Measurements from ENCODE around the gene PARD3. TPM values are rescaled to one million over a fixed set of nuclear protein-coding genes. Genes with fewer than 3 reads are reported as not detected.

The PARD3 gene
- total RNA-seq, 1 experiment from 2014 or later = not detected

DNA sequence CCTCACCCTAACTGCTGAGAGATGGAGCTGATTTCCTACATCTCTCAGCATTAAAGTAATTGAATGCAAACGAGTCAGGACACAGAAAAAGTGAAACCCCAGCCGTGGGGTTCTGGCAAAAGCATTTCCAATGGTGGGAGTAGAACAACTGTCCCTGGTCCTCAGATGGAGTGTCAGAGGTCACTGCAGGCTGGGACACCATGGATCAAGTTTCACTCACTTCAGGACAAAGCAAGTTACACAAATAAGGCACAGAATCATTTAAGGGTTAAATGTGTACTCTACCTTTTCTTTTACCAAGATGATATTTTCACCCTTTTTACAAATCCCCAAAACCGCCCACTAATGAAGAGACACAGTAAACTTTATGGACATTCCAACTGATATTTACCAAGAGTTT, 607.8 kb downstream of the PARD3 start:
- Histone ChIP-seq H2AFZ (ENCODE audit: low read length) (no peak overlapping the region), H3K36me3 (ENCODE audit: insufficient read depth, low read length) (no peaks in the 10 kb centered on the region), H3K4me1 (ENCODE audit: low read length) (no peaks in the 10 kb centered on the region), H3K9me2 (replicated peaks; ENCODE audit: insufficient read depth, low read length) (no peaks in the 10 kb centered on the region), H3K79me2 (ENCODE audit: low read length) (no peaks in the 10 kb centered on the region), H3K9me3 (ENCODE audit: low read length) (no peaks in the 10 kb centered on the region), H3K9ac (ENCODE audit: low read length) (no peak overlapping the region), H3K27me3 (ENCODE audit: low read length) (no peaks in the 10 kb centered on the region; the same call in 1 of the 2 replicates), H4K20me1 (ENCODE audit: insufficient read depth, low read depth, low read length) (no peaks in the 10 kb centered on the region), H3K4me3 (ENCODE audit: low read length) (no peak overlapping the region), H3K27ac (ENCODE audit: low read length) (no peak overlapping the region), H3K4me2 (ENCODE audit: low read depth, low read length, poor library complexity, severe bottlenecking) (no peak overlapping the region)
- no peak for DNase-seq

DNA sequence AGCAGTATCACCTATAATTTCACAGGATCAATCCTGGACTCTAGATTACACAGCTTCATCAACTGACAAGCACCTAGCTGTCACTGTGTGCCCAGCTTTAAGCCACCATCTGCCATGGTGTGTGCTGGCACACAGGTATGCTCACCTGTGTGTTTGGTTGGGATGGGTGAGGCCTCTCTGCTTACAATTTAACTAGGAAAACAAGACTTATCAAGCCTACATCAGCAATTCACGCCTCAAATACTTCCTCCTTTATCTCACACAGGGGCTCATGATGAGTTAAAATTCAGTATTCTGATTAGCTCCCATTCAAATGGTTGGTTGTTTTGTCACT, 608.2 kb downstream of the PARD3 start:
- no peak for DNase-seq
- no peak overlapping the region for H3K4me2 ChIP-seq (ENCODE audit: low read depth, low read length, poor library complexity, severe bottlenecking)
- no peak overlapping the region for H3K9ac ChIP-seq (ENCODE audit: low read length)
- no peaks in the 10 kb centered on the region for H3K79me2 ChIP-seq (ENCODE audit: low read length)
- H2AFZ ChIP-seq (ENCODE audit: low read length) = no peak overlapping the region
- H4K20me1 ChIP-seq (ENCODE audit: insufficient read depth, low read depth, low read length) = no peaks in the 10 kb centered on the region
- H3K27ac ChIP-seq (ENCODE audit: low read length) = no peak overlapping the region
- no peak overlapping the region for H3K4me3 ChIP-seq (ENCODE audit: low read length)
- no peaks in the 10 kb centered on the region; the same call in 1 of the 2 replicates for H3K27me3 ChIP-seq (ENCODE audit: low read length)
- no peaks in the 10 kb centered on the region for H3K9me3 ChIP-seq (ENCODE audit: low read length)
- H3K4me1 ChIP-seq (ENCODE audit: low read length) = no peaks in the 10 kb centered on the region
- no peaks in the 10 kb centered on the region for H3K9me2 ChIP-seq (replicated peaks; ENCODE audit: insufficient read depth, low read length)
- H3K36me3 ChIP-seq (ENCODE audit: insufficient read depth, low read length) = no peaks in the 10 kb centered on the region

DNA sequence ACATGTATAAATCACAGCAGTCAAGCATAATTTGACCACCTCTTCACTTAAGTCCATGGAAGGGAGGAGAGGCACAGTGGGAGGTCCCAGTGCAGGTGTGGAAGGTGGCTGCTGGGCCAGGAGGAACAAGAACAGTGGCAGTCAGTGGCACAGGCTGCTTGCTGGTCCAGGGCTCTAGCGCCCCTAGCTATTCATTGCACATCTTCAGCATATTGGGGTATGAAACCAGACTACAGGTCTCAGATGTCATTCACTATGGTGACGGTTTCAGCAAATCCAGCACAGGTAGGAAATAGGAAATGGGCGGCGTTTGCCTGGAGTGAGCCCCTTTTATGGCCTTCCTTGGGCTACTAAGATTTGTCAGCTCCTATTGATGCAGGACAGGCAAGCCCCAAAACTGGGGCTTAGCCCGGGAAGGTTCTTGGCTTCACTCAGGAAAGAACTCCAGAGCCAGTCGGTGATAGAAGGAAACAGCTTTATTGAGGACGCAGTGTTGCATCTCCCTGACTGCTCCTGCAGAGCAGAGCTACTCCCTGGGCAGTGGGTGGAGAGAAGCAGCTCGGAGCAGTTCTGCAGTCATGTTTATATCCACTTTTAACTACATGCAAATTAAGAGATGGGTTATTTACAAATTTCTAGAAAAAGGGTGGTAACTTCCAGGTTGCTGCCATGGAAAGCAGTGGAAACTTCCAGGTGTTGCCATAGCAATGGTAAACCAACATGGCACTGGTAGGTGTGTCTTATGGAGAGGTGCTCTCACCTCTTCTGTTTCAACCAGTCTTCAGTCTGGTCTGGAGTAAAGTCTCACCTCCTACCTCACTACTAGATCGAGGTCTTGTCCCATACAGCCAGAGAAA, 608.8 kb downstream of the PARD3 start:
- no peak overlapping the region for H2AFZ ChIP-seq (ENCODE audit: low read length)
- H3K79me2 ChIP-seq (ENCODE audit: low read length) = no peaks in the 10 kb centered on the region
- no peak overlapping the region for H3K4me3 ChIP-seq (ENCODE audit: low read length)
- H3K9ac ChIP-seq (ENCODE audit: low read length) = no peak overlapping the region
- DNase-seq = peak; percentile 47
- no peaks in the 10 kb centered on the region for H3K9me2 ChIP-seq (replicated peaks; ENCODE audit: insufficient read depth, low read length)
- H3K27me3 ChIP-seq (ENCODE audit: low read length) = no peaks in the 10 kb centered on the region; the same call in 1 of the 2 replicates
- H3K27ac ChIP-seq (ENCODE audit: low read length) = no peak overlapping the region
- H3K9me3 ChIP-seq (ENCODE audit: low read length) = no peaks in the 10 kb centered on the region; the same call in 1 of the 2 replicates
- H3K4me2 ChIP-seq (ENCODE audit: low read depth, low read length, poor library complexity, severe bottlenecking) = no peak overlapping the region
- H4K20me1 ChIP-seq (ENCODE audit: insufficient read depth, low read depth, low read length) = no peaks in the 10 kb centered on the region
- H3K36me3 ChIP-seq (ENCODE audit: insufficient read depth, low read length) = no peaks in the 10 kb centered on the region
- H3K4me1 ChIP-seq (ENCODE audit: low read length) = no peaks in the 10 kb centered on the region

DNA sequence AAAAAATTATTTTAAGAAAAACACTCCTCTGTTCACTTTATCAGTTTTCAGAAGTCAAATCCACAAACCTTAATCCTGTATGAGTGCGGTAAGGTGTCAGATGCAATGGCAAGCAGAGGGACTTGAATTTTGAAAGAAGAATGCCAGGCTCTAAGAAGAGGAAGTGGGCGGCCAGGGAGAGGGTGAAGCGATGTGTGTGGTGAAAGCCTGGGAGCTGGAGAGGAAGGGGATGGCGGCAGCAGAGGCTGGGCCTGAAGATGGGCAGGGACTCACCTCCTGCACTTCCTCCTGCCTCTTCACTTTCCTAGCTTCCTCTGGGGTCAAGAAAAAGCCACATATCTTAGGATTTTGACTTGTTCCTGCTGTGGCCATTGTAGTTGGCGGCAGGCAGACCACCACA, 609.6 kb downstream of the PARD3 start:
- Histone ChIP-seq H3K36me3 (ENCODE audit: insufficient read depth, low read length) (no peaks in the 10 kb centered on the region), H4K20me1 (ENCODE audit: insufficient read depth, low read depth, low read length) (no peaks in the 10 kb centered on the region), H3K4me3 (ENCODE audit: low read length) (no peak overlapping the region), H3K27me3 (ENCODE audit: low read length) (no peaks in the 10 kb centered on the region; the same call in 1 of the 2 replicates), H3K4me1 (ENCODE audit: low read length) (no peaks in the 10 kb centered on the region), H3K4me2 (ENCODE audit: low read depth, low read length, poor library complexity, severe bottlenecking) (no peak overlapping the region), H2AFZ (ENCODE audit: low read length) (no peak overlapping the region), H3K9ac (ENCODE audit: low read length) (no peak overlapping the region), H3K79me2 (ENCODE audit: low read length) (no peaks in the 10 kb centered on the region), H3K9me2 (replicated peaks; ENCODE audit: insufficient read depth, low read length) (no peaks in the 10 kb centered on the region), H3K9me3 (ENCODE audit: low read length) (no peaks in the 10 kb centered on the region; the same call in 1 of the 2 replicates), H3K27ac (ENCODE audit: low read length) (no peak overlapping the region)
- no peak for DNase-seq

DNA sequence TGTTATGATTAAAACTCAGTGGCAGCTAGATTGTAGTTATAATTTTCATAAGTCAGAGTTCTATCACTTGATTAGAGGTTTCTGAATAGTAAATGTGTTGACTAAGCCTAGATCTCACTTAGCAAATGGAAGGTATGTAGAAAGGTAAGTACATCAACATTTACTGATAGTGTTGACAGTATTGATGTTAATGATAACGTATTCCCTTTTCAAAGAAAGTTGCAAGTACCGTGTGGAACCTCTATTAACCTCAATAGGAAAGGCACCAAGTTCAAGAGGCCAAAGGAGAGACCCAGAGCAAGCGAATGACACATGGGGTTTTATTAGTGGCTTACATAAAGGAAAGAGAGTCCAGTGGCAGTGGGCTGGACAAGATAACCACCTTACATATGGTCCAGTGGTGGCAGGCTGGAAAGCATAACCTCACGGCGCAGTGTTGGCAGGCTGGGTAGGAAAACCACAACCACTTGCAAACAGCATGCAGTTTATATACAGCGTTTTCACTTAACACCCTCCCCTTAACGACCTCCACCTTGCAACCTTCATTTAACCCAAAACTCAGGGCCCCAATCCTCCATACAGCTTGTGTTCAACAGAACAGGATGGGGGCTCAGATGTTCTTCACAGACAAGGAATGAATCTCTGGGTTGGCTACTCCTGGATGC, 611.0 kb downstream of the PARD3 start:
- no peaks in the 10 kb centered on the region for H3K36me3 ChIP-seq (ENCODE audit: insufficient read depth, low read length)
- H3K27me3 ChIP-seq (ENCODE audit: low read length) = no peaks in the 10 kb centered on the region; the same call in 1 of the 2 replicates
- no peak overlapping the region for H3K9ac ChIP-seq (ENCODE audit: low read length)

DNA sequence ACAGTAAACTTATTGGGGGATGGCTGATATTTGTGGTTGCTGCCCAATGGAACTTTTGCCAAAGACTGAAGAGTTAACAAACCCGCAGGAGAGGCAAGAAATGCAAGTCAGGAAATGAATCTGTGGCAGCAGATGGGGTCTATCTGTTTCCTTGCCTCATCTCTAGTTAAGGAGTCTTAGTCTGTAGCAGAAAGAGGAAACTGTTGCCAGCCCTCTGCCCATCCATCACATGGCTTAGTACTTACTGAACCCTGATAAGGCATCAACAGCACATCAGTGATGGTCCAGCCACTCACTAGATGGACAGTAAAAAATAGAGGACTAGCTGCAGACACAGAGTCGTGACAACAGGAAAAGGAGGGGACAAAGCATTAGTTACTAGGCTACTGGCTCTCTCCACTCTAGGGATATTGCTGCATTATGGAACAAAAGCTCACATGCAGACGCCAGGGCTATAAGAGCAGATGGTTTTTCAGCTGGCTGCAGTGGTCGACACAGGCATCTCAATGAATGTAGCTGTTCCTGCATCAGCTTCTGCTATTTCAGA, 614.7 kb downstream of the PARD3 start:
- DNase-seq = no peak
- H2AFZ ChIP-seq (ENCODE audit: low read length) = no peak overlapping the region
- H3K4me2 ChIP-seq (ENCODE audit: low read depth, low read length, poor library complexity, severe bottlenecking) = no peak overlapping the region
- H3K9me3 ChIP-seq (ENCODE audit: low read length) = peaks cover 8% of the 10 kb centered on the region
- no peak overlapping the region for H3K27ac ChIP-seq (ENCODE audit: low read length)
- H3K4me3 ChIP-seq (ENCODE audit: low read length) = no peak overlapping the region
- H3K9ac ChIP-seq (ENCODE audit: low read length) = no peak overlapping the region
- no peaks in the 10 kb centered on the region for H3K4me1 ChIP-seq (ENCODE audit: low read length)
- H4K20me1 ChIP-seq (ENCODE audit: insufficient read depth, low read depth, low read length) = no peaks in the 10 kb centered on the region
- H3K27me3 ChIP-seq (ENCODE audit: low read length) = no peaks in the 10 kb centered on the region
- no peaks in the 10 kb centered on the region for H3K79me2 ChIP-seq (ENCODE audit: low read length)
- no peaks in the 10 kb centered on the region for H3K36me3 ChIP-seq (ENCODE audit: insufficient read depth, low read length)
- H3K9me2 ChIP-seq (replicated peaks; ENCODE audit: insufficient read depth, low read length) = no peaks in the 10 kb centered on the region

More for the DNA sequence above, 611.0 kb downstream of the PARD3 start:
- H2AFZ ChIP-seq (ENCODE audit: low read length) = no peak overlapping the region
- H3K79me2 ChIP-seq (ENCODE audit: low read length) = no peaks in the 10 kb centered on the region
- peaks cover 2% of the 10 kb centered on the region for H3K9me3 ChIP-seq (ENCODE audit: low read length)
- no peak for DNase-seq
- H3K4me3 ChIP-seq (ENCODE audit: low read length) = no peak overlapping the region
- no peaks in the 10 kb centered on the region for H3K4me1 ChIP-seq (ENCODE audit: low read length)
- H3K9me2 ChIP-seq (replicated peaks; ENCODE audit: insufficient read depth, low read length) = no peaks in the 10 kb centered on the region
- H3K27ac ChIP-seq (ENCODE audit: low read length) = no peak overlapping the region
- no peak overlapping the region for H3K4me2 ChIP-seq (ENCODE audit: low read depth, low read length, poor library complexity, severe bottlenecking)
- no peaks in the 10 kb centered on the region for H4K20me1 ChIP-seq (ENCODE audit: insufficient read depth, low read depth, low read length)

DNA sequence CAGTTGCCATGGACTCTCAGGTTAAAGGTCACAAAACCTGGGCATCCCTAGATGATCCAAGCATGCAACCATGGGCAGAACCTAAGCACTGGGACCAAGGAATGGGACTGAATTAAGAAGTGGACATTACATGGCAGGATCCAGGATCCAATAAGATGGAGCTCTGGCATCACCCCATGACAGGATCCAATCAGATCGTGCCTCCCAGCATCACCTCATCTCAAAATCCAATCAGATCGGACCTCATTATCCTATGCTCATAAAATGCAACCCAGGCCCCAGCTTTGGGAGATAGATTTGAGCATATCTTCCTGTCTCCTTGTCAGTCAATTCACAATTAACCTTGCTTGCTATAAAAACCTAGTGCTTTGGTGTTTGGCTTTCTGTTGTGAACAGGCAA, 616.1 kb downstream of the PARD3 start:
- H3K79me2 ChIP-seq (ENCODE audit: low read length) = no peaks in the 10 kb centered on the region
- DNase-seq = no peak

DNA sequence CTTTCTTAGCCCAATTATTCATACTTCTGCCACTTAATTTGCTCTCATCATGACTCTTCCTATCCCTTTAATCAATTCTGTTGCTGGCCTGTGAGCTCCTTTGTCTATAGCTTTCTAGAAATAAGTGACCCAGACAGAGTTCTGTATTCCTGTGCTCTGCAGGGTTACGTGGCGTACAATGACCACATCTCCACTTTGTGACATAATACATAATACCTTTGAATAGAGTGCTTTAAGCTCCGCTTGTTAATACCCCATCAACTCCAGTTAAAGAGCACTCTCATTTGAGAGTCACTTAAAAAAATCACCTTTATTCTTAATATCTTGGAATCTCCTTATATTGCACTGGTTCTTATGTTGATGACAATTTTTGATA, 619.0 kb downstream of the PARD3 start:
- DNase-seq = no peak
- no peaks in the 10 kb centered on the region for H4K20me1 ChIP-seq (ENCODE audit: insufficient read depth, low read depth, low read length)
- no peaks in the 10 kb centered on the region for H3K36me3 ChIP-seq (ENCODE audit: insufficient read depth, low read length)
- peaks cover 8% of the 10 kb centered on the region; the same call in 1 of the 2 replicates for H3K9me3 ChIP-seq (ENCODE audit: low read length)
- H3K9ac ChIP-seq (ENCODE audit: low read length) = no peak overlapping the region
- H2AFZ ChIP-seq (ENCODE audit: low read length) = no peak overlapping the region
- H3K4me1 ChIP-seq (ENCODE audit: low read length) = no peaks in the 10 kb centered on the region
- H3K4me3 ChIP-seq (ENCODE audit: low read length) = no peak overlapping the region
- no peaks in the 10 kb centered on the region for H3K9me2 ChIP-seq (replicated peaks; ENCODE audit: insufficient read depth, low read length)
- no peak overlapping the region for H3K4me2 ChIP-seq (ENCODE audit: low read depth, low read length, poor library complexity, severe bottlenecking)
- H3K27me3 ChIP-seq (ENCODE audit: low read length) = no peaks in the 10 kb centered on the region
- H3K27ac ChIP-seq (ENCODE audit: low read length) = no peak overlapping the region
- no peaks in the 10 kb centered on the region for H3K79me2 ChIP-seq (ENCODE audit: low read length)

More for the DNA sequence above, 616.1 kb downstream of the PARD3 start:
- no peaks in the 10 kb centered on the region for H4K20me1 ChIP-seq (ENCODE audit: insufficient read depth, low read depth, low read length)
- no peak overlapping the region for H3K27ac ChIP-seq (ENCODE audit: low read length)
- H3K4me2 ChIP-seq (ENCODE audit: low read depth, low read length, poor library complexity, severe bottlenecking) = no peak overlapping the region
- no peak overlapping the region for H3K4me3 ChIP-seq (ENCODE audit: low read length)
- H3K36me3 ChIP-seq (ENCODE audit: insufficient read depth, low read length) = no peaks in the 10 kb centered on the region
- H3K27me3 ChIP-seq (ENCODE audit: low read length) = no peaks in the 10 kb centered on the region
- H3K9ac ChIP-seq (ENCODE audit: low read length) = no peak overlapping the region
- H3K9me2 ChIP-seq (replicated peaks; ENCODE audit: insufficient read depth, low read length) = no peaks in the 10 kb centered on the region
- H3K4me1 ChIP-seq (ENCODE audit: low read length) = no peaks in the 10 kb centered on the region
- peaks cover 8% of the 10 kb centered on the region for H3K9me3 ChIP-seq (ENCODE audit: low read length)
- no peak overlapping the region for H2AFZ ChIP-seq (ENCODE audit: low read length)
